Smooth muscle cell (in vitro differentiated cells): Measurements from ENCODE around the gene DNAAF8. TPM values are rescaled to one million over a fixed set of nuclear protein-coding genes. Genes with fewer than 3 reads are reported as not detected.

Source experiments
- DNase-seq: peaks from one replicate; lab custom pipeline; 2025; ENCODE audit not compliant: unreplicated experiment; lab: John Stamatoyannopoulos, UW
- H2AFZ ChIP-seq: fragments of 200-600 bp; sonication (generic); 2 replicates; pipeline ENCODE4 v1.6.0; 2016; ENCODE audit warnings: antibody characterized with exemption, low read depth, mild to moderate bottlenecking
- H3F3A ChIP-seq: fragments of 200-600 bp; sonication (generic); 2 replicates; pipeline ENCODE4 v1.6.0; 2017; ENCODE audit warnings: antibody characterized with exemption, low read depth
- H3K27ac ChIP-seq: fragments of 200-600 bp; sonication (generic); 2 replicates; pipeline ENCODE4 v1.5.1; 2016; ENCODE audit warnings: low read depth, mild to moderate bottlenecking
- H3K27me3 ChIP-seq: fragments of 200-600 bp; sonication (generic); 2 replicates; pipeline ENCODE4 v1.6.1; 2016; ENCODE audit warnings: low read depth, mild to moderate bottlenecking
- H3K36me3 ChIP-seq: fragments of 200-600 bp; sonication (generic); 2 replicates; pipeline ENCODE4 v1.5.1; 2016; ENCODE audit warnings: low read depth
- H3K4me1 ChIP-seq: fragments of 200-600 bp; sonication (generic); 2 replicates; pipeline ENCODE4 v1.5.1; 2016; ENCODE audit warnings: low read depth
- H3K4me2 ChIP-seq: fragments of 200-600 bp; sonication (generic); 2 replicates; pipeline ENCODE4 v1.6.0; 2016; ENCODE audit warnings: mild to moderate bottlenecking
- H3K4me3 ChIP-seq: fragments of 200-600 bp; sonication (generic); 2 replicates; pipeline ENCODE4 v1.5.1; 2016; ENCODE audit warnings: mild to moderate bottlenecking
- H3K79me2 ChIP-seq: fragments of 200-600 bp; sonication (generic); 2 replicates; pipeline ENCODE4 v1.6.0; 2016; ENCODE audit warnings: low read depth, mild to moderate bottlenecking
- H3K9ac ChIP-seq: fragments of 200-600 bp; sonication (generic); 2 replicates; pipeline ENCODE4 v1.6.0; 2016; ENCODE audit warnings: low read depth
- H3K9me3 ChIP-seq: fragments of 200-600 bp; sonication (generic); replicated peaks from 2 replicates; pipeline ENCODE4 v1.5.1; 2016; ENCODE audit warnings: low read depth
- H4K20me1 ChIP-seq: fragments of 200-600 bp; sonication (generic); 2 replicates; pipeline ENCODE4 v1.6.0; 2016; ENCODE audit warnings: low read depth
- WGBS: methylation state at CpG from one replicate; pipeline ENCODE4 v1.1.7; 2016; ENCODE audit warnings: low lambda C conversion rate; 5-methylcytosine and 5-hydroxymethylcytosine counted together
- polyA plus RNA-seq: library from polyadenylated mRNA; unstranded; fragments of >200 nt; fragmentation: Nextera tagmentation; extraction: Ambion mirVana; gene quantifications from 2 replicates; pipeline ENCODE4 v1.2.1, GENCODE V29; 2016
- total RNA-seq: library from RNA; depleted of rRNA; stranded (reverse); fragments of >200 nt; gene quantifications from 2 replicates; pipeline ENCODE4 v1.2.3, GENCODE V29; 2014
- TF ChIP-seq, protein P1 (sequence below): fragments of 200-600 bp; sonication (generic); IDR thresholded peaks from 2 replicates; pipeline ENCODE4 v1.5.1; 2017; ENCODE audit warnings: borderline replicate concordance, mild to moderate bottlenecking, antibody characterized with exemption; ENCODE audit not compliant: insufficient read depth, poor library complexity, severe bottlenecking

Gene DNAAF8
- total and polyA plus RNA-seq, 2 experiments from 2014 or later: 2.9 TPM; not detected in 1

DNA sequence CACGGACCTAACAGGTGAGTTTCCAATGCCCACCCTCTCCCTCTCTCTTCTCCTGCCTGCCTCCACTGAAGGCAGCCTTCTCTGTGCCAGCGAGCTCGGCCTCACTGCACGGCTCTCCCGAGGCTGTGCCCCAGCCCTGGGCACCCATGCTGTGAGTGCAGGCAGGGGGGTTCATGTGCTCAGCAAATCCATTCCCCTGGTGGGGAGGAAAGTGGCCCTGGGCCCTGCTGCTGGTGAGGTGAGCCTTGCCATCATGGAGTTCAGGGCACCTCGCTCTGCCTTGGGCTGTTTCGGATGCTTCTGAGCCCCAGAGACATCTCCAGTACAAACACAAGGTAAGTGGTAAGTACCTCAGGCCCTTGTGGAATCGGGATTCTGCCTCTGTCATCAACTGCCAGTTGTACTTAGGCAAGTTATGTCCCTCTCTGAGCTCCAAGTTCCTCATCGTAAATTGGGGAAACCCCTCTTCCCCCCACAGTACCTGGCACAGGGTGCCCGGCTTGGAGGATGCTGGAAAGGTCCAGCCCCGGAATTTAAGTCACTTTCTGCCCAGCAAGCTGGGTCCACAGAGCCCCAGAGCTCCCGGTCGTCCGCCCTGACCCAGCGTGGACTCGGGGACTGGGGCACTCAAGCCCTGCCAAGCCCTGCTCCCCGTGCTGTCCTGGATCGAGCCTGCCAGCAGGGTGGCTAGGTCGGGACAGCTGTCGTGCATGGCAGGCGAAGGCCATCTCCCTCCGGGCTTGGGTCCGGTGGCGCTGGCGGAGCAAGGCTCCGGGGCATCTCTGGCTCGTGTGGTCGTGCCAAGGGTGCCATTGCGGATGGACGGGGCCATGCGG is 41.7 kb upstream of the DNAAF8 start:
- H3K27ac ChIP-seq: peak overlapping the region; percentile 46
- H3K27me3 ChIP-seq: no peaks in the 10 kb centered on the region
- peaks cover 5% of the 10 kb centered on the region for H4K20me1 ChIP-seq
- TF ChIP-seq, protein P1, sequence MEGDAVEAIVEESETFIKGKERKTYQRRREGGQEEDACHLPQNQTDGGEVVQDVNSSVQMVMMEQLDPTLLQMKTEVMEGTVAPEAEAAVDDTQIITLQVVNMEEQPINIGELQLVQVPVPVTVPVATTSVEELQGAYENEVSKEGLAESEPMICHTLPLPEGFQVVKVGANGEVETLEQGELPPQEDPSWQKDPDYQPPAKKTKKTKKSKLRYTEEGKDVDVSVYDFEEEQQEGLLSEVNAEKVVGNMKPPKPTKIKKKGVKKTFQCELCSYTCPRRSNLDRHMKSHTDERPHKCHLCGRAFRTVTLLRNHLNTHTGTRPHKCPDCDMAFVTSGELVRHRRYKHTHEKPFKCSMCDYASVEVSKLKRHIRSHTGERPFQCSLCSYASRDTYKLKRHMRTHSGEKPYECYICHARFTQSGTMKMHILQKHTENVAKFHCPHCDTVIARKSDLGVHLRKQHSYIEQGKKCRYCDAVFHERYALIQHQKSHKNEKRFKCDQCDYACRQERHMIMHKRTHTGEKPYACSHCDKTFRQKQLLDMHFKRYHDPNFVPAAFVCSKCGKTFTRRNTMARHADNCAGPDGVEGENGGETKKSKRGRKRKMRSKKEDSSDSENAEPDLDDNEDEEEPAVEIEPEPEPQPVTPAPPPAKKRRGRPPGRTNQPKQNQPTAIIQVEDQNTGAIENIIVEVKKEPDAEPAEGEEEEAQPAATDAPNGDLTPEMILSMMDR: no peak
- H3K4me2 ChIP-seq: peak overlapping the region; percentile 92
- H3K79me2 ChIP-seq: no peaks in the 10 kb centered on the region
- H3K9ac ChIP-seq: no peak overlapping the region
- 42% methylated on average over 31 of the region's 31 CpGs for WGBS
- DNase-seq: no peak
- H3F3A ChIP-seq: peaks cover 9% of the 10 kb centered on the region
- H3K4me1 ChIP-seq: no peaks in the 10 kb centered on the region
- no peaks in the 10 kb centered on the region for H3K36me3 ChIP-seq
- H2AFZ ChIP-seq: no peak overlapping the region
- no peaks in the 10 kb centered on the region for H3K9me3 ChIP-seq
- peak overlapping the region; percentile 95 for H3K4me3 ChIP-seq

DNA sequence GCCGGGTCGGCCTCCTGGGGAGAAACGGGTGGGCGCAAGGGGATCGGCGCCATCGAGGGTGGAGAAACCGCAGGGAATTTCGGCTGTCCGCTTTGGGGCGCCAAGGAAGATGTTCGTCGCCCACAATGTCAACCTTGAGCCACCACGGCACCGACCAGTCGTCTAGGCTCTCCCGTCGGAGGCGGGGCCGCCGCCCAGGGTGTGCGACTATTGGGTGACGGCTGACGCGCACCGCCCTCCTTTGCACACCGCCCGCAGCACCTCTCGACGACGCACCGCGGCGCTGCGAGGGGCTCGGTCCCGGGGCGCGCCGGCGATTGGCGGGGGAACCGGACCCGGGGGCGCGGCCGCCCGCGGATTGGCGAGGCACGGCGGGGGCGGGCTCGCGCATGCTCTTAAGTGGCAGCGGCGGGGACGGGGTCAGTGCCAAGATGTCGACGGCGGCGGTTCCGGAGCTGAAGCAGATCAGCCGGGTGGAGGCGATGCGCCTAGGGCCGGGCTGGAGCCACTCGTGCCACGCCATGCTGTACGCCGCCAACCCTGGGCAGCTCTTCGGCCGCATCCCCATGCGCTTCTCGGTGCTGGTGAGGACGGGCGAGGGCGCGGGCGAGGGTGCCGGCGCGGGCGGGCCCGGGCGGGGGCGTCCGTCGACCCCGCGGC is 40.9 kb upstream of the DNAAF8 start, which contains the start of gene NUDT16L1:
TSS of gene NUDT16L1 (plus strand) at position 267 of the 660 bp plus-strand sequence. CDS start at position 432, 165 bp downstream.
- H3K36me3 ChIP-seq: no peaks in the 10 kb centered on the region
- peak within 1 kb of the TSS; percentile 84 for H3K9ac ChIP-seq
- H3K27ac ChIP-seq: peak within 1 kb of the TSS; percentile 46
- TF ChIP-seq, protein P1: no peak
- no peak within 1 kb of the TSS for H2AFZ ChIP-seq
- H3K27me3 ChIP-seq: no peaks in the 10 kb centered on the region
- H3K79me2 ChIP-seq: no peaks in the 10 kb centered on the region
- peak within 1 kb of the TSS; percentile 95 for H3K4me3 ChIP-seq
- peaks cover 5% of the 10 kb centered on the region for H4K20me1 ChIP-seq
- no peaks in the 10 kb centered on the region for H3K9me3 ChIP-seq
- peak within 1 kb of the TSS; percentile 98 for H3K4me2 ChIP-seq
- peak; percentile 86 for DNase-seq
- WGBS: under 1% methylated on average over 69 of the region's 91 CpGs
- no peaks in the 10 kb centered on the region for H3K4me1 ChIP-seq
- peaks cover 9% of the 10 kb centered on the region for H3F3A ChIP-seq

DNA sequence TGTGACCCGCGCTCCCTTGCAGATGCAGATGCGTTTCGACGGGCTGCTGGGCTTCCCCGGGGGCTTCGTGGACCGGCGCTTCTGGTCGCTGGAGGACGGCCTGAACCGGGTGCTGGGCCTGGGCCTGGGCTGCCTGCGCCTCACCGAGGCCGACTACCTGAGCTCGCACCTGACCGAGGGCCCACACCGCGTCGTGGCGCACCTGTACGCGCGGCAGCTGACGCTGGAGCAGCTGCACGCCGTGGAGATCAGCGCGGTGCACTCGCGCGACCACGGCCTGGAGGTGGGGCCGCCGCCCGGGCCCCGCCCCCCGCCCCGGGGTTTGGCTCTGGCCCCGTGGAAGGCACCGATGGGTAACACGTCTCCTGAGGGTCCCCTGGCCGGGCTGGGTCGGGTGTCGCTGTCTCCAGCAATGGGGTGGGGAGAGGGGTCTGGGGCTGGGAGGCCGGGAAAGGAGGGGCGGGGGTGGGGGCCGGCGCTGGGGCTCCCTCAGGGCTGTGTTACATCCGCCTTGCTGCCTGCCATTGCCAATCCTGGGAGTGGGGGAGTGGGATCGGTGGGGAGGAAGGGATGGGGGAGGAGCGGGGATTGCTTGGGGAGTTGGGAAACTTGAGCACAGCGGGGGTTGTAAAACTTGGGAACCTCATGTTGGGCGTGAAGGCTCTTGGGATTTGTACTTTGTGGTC is 40.2 kb upstream of the DNAAF8 start:
- no peak for DNase-seq
- Histone ChIP-seq H3K27me3 (no peaks in the 10 kb centered on the region), H3K79me2 (no peaks in the 10 kb centered on the region), H4K20me1 (peaks cover 5% of the 10 kb centered on the region), H3K27ac (peak overlapping the region; percentile 28), H3K4me2 (peak overlapping the region; percentile 98), H3K9ac (peak overlapping the region; percentile 84), H3K36me3 (no peaks in the 10 kb centered on the region), H3F3A (peaks cover 9% of the 10 kb centered on the region), H3K4me1 (no peaks in the 10 kb centered on the region), H2AFZ (no peak overlapping the region), H3K9me3 (no peaks in the 10 kb centered on the region), H3K4me3 (peak overlapping the region; percentile 95)
- TF ChIP-seq, protein P1: no peak
- 2% methylated on average over 46 of the region's 54 CpGs for WGBS
